Liver (tissue), 9 donors: Measurements from ENCODE around the gene DCD. TPM values are rescaled to one million over a fixed set of nuclear protein-coding genes. Genes with fewer than 3 reads are reported as not detected.

Experiments used
- DNase-seq: peaks from one replicate; pipeline ENCODE4 v3.0.0-alpha.2; 2017; ENCODE audit warnings: low spot score
- H3K27ac ChIP-seq, 2 donors: one replicate each; pipeline ENCODE4 v1.7.0; 2013; ENCODE audit warnings: inconsistent platforms in 2 of 2, low read length in 2 of 2, control low read depth in 1 of 2, low read depth in 1 of 2, mild to moderate bottlenecking in 1 of 2
- H3K27me3 ChIP-seq, 4 donors: one replicate each; pipeline versions ENCODE4 v1.6.1 to v1.7.0; 2013; ENCODE audit warnings: low read length in 3 of 4, inconsistent platforms in 1 of 4, mild to moderate bottlenecking in 1 of 4, moderate library complexity in 1 of 4; ENCODE audit not compliant: control insufficient read depth in 4 of 4, insufficient read depth in 4 of 4
- H3K36me3 ChIP-seq, 4 donors: one replicate each; pipeline versions ENCODE4 v1.6.1 to v1.7.0; 2013; ENCODE audit warnings: low read length in 3 of 4, mild to moderate bottlenecking in 3 of 4, low read depth in 1 of 4, moderate library complexity in 1 of 4; ENCODE audit not compliant: control insufficient read depth in 4 of 4, insufficient read depth in 3 of 4
- H3K4me1 ChIP-seq, 4 donors: one replicate each; pipeline versions ENCODE4 v1.6.1 to v1.7.0; 2013; ENCODE audit warnings: low read length in 3 of 4, mild to moderate bottlenecking in 3 of 4, moderate library complexity in 1 of 4; ENCODE audit not compliant: control insufficient read depth in 4 of 4, insufficient read depth in 4 of 4
- H3K4me3 ChIP-seq, 3 donors: one replicate each; pipeline versions ENCODE4 v1.6.1 to v1.7.0; 2013; ENCODE audit warnings: low read length in 3 of 3, control low read depth in 1 of 3, low read depth in 1 of 3, mild to moderate bottlenecking in 1 of 3
- H3K9ac ChIP-seq, 2 donors: one replicate each; pipeline ENCODE4 v1.7.0; 2013; ENCODE audit warnings: low read length in 2 of 2, mild to moderate bottlenecking in 2 of 2, moderate library complexity in 2 of 2, control low read depth in 1 of 2, low read depth in 1 of 2
- H3K9me3 ChIP-seq, 4 donors: one replicate each; pipeline versions ENCODE4 v1.6.1 to v1.7.0; 2013; ENCODE audit warnings: low read length in 3 of 4; ENCODE audit not compliant: control insufficient read depth in 4 of 4
- ATF3 ChIP-seq: IDR thresholded peaks from 2 replicates; pipeline ENCODE4 v1.6.1; 2016; ENCODE audit warnings: antibody characterized with exemption
- CTCF ChIP-seq: fragments of 150-350 bp; IDR thresholded peaks from 2 replicates; pipeline ENCODE4 v1.5.1; 2017; ENCODE audit warnings: improper control_type of control experiment, low read depth, low read length; ENCODE audit not compliant: missing input control
- EGR1 ChIP-seq, 2 donors: IDR thresholded peaks; 2 replicates each; pipeline ENCODE4 v1.6.1; 2016 to 2018; ENCODE audit warnings: antibody characterized with exemption in 2 of 2, low read depth in 2 of 2
- FOXA1 ChIP-seq: IDR thresholded peaks from 2 replicates; pipeline ENCODE4 v1.6.1; 2016; ENCODE audit warnings: antibody characterized with exemption
- FOXA2 ChIP-seq: IDR thresholded peaks from 2 replicates; pipeline ENCODE4 v1.6.1; 2016; ENCODE audit warnings: antibody characterized with exemption
- HNF4A ChIP-seq, 2 donors: conservative IDR thresholded peaks; 2 replicates each; pipeline ENCODE4 v1.6.1; 2016; ENCODE audit warnings: antibody characterized with exemption in 2 of 2, mild to moderate bottlenecking in 2 of 2
- HNF4G ChIP-seq: IDR thresholded peaks from 2 replicates; pipeline ENCODE4 v1.6.1; 2016; ENCODE audit warnings: antibody characterized with exemption
- JUND ChIP-seq, 2 donors: IDR thresholded peaks; 2 replicates each; pipeline ENCODE4 v1.6.1; 2016; ENCODE audit warnings: antibody characterized with exemption in 2 of 2
- MAX ChIP-seq: IDR thresholded peaks from 2 replicates; pipeline ENCODE4 v1.6.1; 2016; ENCODE audit warnings: antibody characterized with exemption
- NR2F2 ChIP-seq: IDR thresholded peaks from 2 replicates; pipeline ENCODE4 v1.6.1; 2016; ENCODE audit warnings: antibody characterized with exemption
- RAD21 ChIP-seq, 2 donors: IDR thresholded peaks; 2 replicates each; pipeline ENCODE4 v1.6.1; 2016; ENCODE audit warnings: antibody characterized with exemption in 2 of 2, mild to moderate bottlenecking in 2 of 2
- REST ChIP-seq: IDR thresholded peaks from 2 replicates; pipeline ENCODE4 v1.6.1; 2016; ENCODE audit warnings: antibody characterized with exemption, mild to moderate bottlenecking
- RXRA ChIP-seq, 2 donors: IDR thresholded peaks; 2 replicates each; pipeline ENCODE4 v1.6.1; 2017 to 2018; ENCODE audit warnings: antibody characterized with exemption in 2 of 2, mild to moderate bottlenecking in 1 of 2
- SP1 ChIP-seq: IDR thresholded peaks from 2 replicates; pipeline ENCODE4 v1.6.1; 2018; ENCODE audit warnings: antibody characterized with exemption, mild to moderate bottlenecking
- TAF1 ChIP-seq: conservative IDR thresholded peaks from 2 replicates; pipeline ENCODE4 v1.6.1; 2016; ENCODE audit warnings: antibody characterized with exemption, mild to moderate bottlenecking
- YY1 ChIP-seq: IDR thresholded peaks from 2 replicates; pipeline ENCODE4 v1.6.1; 2016; ENCODE audit warnings: antibody characterized with exemption, mild to moderate bottlenecking
- ZBTB33 ChIP-seq: IDR thresholded peaks from 2 replicates; pipeline ENCODE4 v1.6.1; 2016; ENCODE audit warnings: antibody characterized with exemption
- WGBS: extraction: QIAGEN DNeasy Blood & Tissue Kit; methylation state at CpG from one replicate; pipeline ENCODE4 v1.1.7; 2013; 5-methylcytosine and 5-hydroxymethylcytosine counted together
- polyA plus RNA-seq, 2 donors: library from polyadenylated mRNA; stranded (reverse) in 1 of 2; unstranded in 1 of 2; fragments of 200-250 nt in 1 of 2; fragments of >200 nt in 1 of 2; fragmentation: Nextera tagmentation in 1 of 2; extraction: Ambion mirVana in 1 of 2; gene quantifications; one replicate each; pipeline versions ENCODE4 v1.2.1 to v1.2.3, GENCODE V29; 2013 to 2015
- total RNA-seq, 2 donors: library from RNA; depleted of rRNA; stranded (reverse); fragments of >200 nt; gene quantifications; one replicate each; pipeline ENCODE4 v1.2.3, GENCODE V29; 2014
- donor health status: healthy.
- donor health status: healthy.
- donor health status: healthy.
- donor health status: healthy.
- donor health status: healthy.

Gene DCD
- total and polyA plus RNA-seq, 4 donors: not detected

GRCh38 chr12:54650889-54651288 is 2.7 kb upstream of the DCD start:
- H3K9ac ChIP-seq: no peak overlapping the region
- H3K9me3 ChIP-seq: no peaks in the 10 kb centered on the region
- no peaks in the 10 kb centered on the region for H3K36me3 ChIP-seq
- TF ChIP-seq SP1 (no peak), REST (no peak), HNF4G (no peak), CTCF (no peak), FOXA2 (no peak)
- no peak overlapping the region for H3K27ac ChIP-seq
- H3K4me3 ChIP-seq: no peak overlapping the region
- H3K27me3 ChIP-seq: no peaks in the 10 kb centered on the region
- H3K4me1 ChIP-seq: no peaks in the 10 kb centered on the region
- DNase-seq: no peak
- 83% methylated on average over 5 of the region's 5 CpGs for WGBS

- no peak overlapping the region for H3K27ac ChIP-seq
- H3K9me3 ChIP-seq: no peaks in the 10 kb centered on the region
- no peak for DNase-seq
- no peaks in the 10 kb centered on the region for H3K27me3 ChIP-seq
- H3K36me3 ChIP-seq: no peaks in the 10 kb centered on the region
- TF ChIP-seq HNF4A (conservative IDR thresholded peaks at IDR 0.05): no peak
- TF ChIP-seq ZBTB33: no peak
- TF ChIP-seq NR2F2: no peak
- no peak for TF ChIP-seq YY1
- no peak for TF ChIP-seq CTCF
- no peak for TF ChIP-seq ATF3
- no peak for TF ChIP-seq EGR1 (IDR thresholded peaks at IDR 0.05; ENCODE audit: low read depth in 2 of 2)
- TF ChIP-seq FOXA1: no peak
- TF ChIP-seq RXRA (IDR thresholded peaks at IDR 0.05): no peak
- no peak for TF ChIP-seq JUND (IDR thresholded peaks at IDR 0.05)
- no peak for TF ChIP-seq MAX
- TF ChIP-seq HNF4G: no peak
- no peak for TF ChIP-seq TAF1
- TF ChIP-seq RAD21 (IDR thresholded peaks at IDR 0.05): no peak
- TF ChIP-seq FOXA2: no peak
- H3K9ac ChIP-seq: no peak overlapping the region
- H3K4me1 ChIP-seq: no peaks in the 10 kb centered on the region
- WGBS: 66% methylated on average over 4 of the region's 4 CpGs
- H3K4me3 ChIP-seq: no peak overlapping the region
Observed at GRCh38 chr12:54650409-54650808, 2.2 kb upstream of the DCD start.
